ENCODE measurements around the gene PPL. TPM values are rescaled to one million over a fixed set of nuclear protein-coding genes. Genes with fewer than 3 reads are reported as not detected.

PPL gene
- total RNA-seq, 4 donors from 2014 or later, result 28.7 to 84.2 (median 53.0) TPM

DNA sequence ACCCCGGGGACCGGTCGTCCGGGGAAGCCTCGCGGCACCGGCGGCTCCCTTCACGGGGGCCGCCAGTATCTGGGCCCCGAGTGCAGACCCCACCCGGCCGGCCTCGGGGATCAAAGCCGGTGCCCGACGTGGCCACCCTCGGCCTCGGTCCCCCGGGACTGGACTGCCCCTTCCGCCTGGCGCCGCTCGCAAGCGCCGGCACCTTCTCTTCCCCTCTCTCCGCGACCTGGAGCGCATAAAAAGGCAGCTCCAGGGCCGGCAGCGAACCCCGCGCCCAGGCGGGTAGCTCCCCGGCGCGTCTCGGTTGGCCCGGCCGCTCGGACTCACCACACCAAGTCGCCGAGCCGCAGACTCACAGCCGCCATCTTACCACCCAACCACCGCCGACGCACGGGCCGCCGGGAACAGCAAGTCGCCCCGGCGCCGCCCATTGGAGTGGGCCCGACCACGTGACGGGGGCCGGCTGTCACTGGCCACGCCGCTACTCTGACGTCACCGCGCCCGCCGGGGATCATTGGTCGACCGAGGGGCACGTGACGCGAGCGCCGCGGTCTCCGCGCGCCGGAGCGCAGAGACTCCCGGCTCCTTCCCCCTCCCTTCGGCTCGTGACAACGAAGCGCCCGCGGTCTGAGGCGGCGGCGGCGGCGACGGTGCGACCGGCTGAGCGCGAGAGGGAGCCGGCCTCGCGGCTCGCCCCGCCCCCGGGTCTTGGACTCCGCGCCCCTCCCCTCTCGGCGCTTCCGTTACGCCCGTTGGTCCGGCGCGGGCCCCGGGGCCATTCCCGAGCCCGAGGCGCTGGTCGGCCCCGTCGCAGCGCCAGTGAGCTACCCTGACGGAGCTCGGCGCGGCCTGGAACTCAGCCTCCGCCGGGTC is 89.8 kb downstream of the PPL start, which contains the start of the genes GLYR1 and UBN1:
TSS of gene GLYR1 (minus strand) at position 388 of the 873 bp plus-strand sequence. CDS start at position 365, 23 bp downstream.
TSS of gene UBN1 (plus strand) at position 581 of the 873 bp plus-strand sequence. CDS start 5,437 bp downstream, outside the sequence.
- H3K4me3 ChIP-seq, result peak within 1 kb of the TSS; percentile 74 to 86 (median 80)
- H3K27ac ChIP-seq, result peak within 1 kb of the TSS; percentile 93 to 98 (median 96)
- H3K27me3 ChIP-seq, result no peaks in the 10 kb centered on the region
- peaks cover 0 to 32% (median 0%) of the 10 kb centered on the region in 3 donors for H3K36me3 ChIP-seq
- peaks cover 0 to 50% (median 15%) of the 10 kb centered on the region in 4 donors for H3K4me1 ChIP-seq
- TF ChIP-seq, protein P1, sequence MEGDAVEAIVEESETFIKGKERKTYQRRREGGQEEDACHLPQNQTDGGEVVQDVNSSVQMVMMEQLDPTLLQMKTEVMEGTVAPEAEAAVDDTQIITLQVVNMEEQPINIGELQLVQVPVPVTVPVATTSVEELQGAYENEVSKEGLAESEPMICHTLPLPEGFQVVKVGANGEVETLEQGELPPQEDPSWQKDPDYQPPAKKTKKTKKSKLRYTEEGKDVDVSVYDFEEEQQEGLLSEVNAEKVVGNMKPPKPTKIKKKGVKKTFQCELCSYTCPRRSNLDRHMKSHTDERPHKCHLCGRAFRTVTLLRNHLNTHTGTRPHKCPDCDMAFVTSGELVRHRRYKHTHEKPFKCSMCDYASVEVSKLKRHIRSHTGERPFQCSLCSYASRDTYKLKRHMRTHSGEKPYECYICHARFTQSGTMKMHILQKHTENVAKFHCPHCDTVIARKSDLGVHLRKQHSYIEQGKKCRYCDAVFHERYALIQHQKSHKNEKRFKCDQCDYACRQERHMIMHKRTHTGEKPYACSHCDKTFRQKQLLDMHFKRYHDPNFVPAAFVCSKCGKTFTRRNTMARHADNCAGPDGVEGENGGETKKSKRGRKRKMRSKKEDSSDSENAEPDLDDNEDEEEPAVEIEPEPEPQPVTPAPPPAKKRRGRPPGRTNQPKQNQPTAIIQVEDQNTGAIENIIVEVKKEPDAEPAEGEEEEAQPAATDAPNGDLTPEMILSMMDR (IDR thresholded peaks at IDR 0.05), result no peak
- peak; percentile 70 to 82 for TF ChIP-seq POLR2A (IDR thresholded peaks at IDR 0.05)
- peak; percentile 100 for DNase-seq
- H3K9me3 ChIP-seq, result no peaks in the 10 kb centered on the region

DNA sequence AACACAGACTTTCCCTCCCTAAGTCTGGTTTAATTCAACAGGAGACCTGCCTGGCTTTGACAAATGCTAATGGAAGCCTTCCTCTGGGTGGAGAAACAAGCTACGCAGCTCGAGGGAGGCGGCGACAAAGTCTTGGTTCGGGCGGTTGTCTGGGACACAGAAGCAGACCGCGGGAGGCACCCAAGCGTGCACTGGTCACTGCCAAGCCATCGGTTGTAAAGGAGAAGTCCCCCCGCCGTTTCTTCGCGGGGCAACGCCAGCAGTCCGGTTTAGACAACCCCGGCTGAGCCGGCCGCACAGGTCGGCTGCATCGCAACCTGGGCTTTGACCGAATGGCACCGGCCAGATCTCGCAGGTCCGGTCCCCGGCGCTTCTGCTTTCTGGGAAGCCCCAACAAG is 90.4 kb downstream of the PPL start:
- Histone ChIP-seq H3K36me3 (peaks cover 0 to 38% (median 0%) of the 10 kb centered on the region in 3 donors), H3K9me3 (no peaks in the 10 kb centered on the region), H3K27me3 (no peaks in the 10 kb centered on the region), H3K4me3 (peak overlapping the region; percentile 74 to 86 (median 80)), H3K4me1 (peaks cover 0 to 43% (median 15%) of the 10 kb centered on the region in 4 donors), H3K27ac (peak overlapping the region; percentile 93 to 98 (median 96))
- peak; percentile 55 to 79 (median 72) for DNase-seq
- peak in 1 of 2 donors; percentile 11 for TF ChIP-seq POLR2A (IDR thresholded peaks at IDR 0.05)
- TF ChIP-seq, protein P1 (IDR thresholded peaks at IDR 0.05), result no peak

- peaks cover 0 to 9% (median 3%) of the 10 kb centered on the region in 4 donors for H3K4me1 ChIP-seq
- no peaks in the 10 kb centered on the region for H3K27me3 ChIP-seq
- H3K4me3 ChIP-seq, result no peak overlapping the region
- DNase-seq, result no peak
- H3K36me3 ChIP-seq, result peaks cover 0 to 91% (median 0%) of the 10 kb centered on the region in 3 donors
- H3K27ac ChIP-seq, result no peak overlapping the region
- TF ChIP-seq, protein P1 (IDR thresholded peaks at IDR 0.05), result no peak
- TF ChIP-seq POLR2A (IDR thresholded peaks at IDR 0.05), result no peak
- H3K9me3 ChIP-seq, result no peaks in the 10 kb centered on the region
Observed at GRCh38 chr16:4840984-4841383, 96.0 kb downstream of the PPL start.

DNA sequence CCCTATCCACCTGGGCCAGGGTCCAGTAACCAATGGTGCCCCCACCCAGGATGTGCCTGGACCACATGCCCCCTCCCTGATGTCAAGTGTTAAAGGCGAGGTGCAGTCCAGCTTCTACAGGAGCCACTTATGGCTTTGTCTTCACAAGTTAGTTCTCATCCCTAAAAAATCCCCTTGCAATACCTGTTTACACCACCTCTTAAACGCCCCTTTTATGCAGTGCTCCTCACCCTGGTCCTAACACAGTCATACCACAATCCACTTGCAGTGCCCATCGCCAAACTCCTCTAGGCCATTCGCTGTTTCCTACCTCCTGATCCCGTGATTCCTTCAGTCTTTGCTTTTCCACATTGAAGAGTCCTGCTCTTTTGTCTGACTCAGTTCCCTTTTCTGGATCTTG is 97.0 kb downstream of the PPL start:
- Histone ChIP-seq H3K36me3 (peaks cover 0 to 94% (median 0%) of the 10 kb centered on the region in 3 donors), H3K27me3 (no peaks in the 10 kb centered on the region), H3K9me3 (no peaks in the 10 kb centered on the region), H3K27ac (no peak overlapping the region), H3K4me3 (no peak overlapping the region), H3K4me1 (no peaks in the 10 kb centered on the region)
- peak in 1 of 3 donors; percentile 33 for DNase-seq
- no peak for TF ChIP-seq POLR2A (IDR thresholded peaks at IDR 0.05)
- TF ChIP-seq, protein P1 (IDR thresholded peaks at IDR 0.05), result no peak

DNA sequence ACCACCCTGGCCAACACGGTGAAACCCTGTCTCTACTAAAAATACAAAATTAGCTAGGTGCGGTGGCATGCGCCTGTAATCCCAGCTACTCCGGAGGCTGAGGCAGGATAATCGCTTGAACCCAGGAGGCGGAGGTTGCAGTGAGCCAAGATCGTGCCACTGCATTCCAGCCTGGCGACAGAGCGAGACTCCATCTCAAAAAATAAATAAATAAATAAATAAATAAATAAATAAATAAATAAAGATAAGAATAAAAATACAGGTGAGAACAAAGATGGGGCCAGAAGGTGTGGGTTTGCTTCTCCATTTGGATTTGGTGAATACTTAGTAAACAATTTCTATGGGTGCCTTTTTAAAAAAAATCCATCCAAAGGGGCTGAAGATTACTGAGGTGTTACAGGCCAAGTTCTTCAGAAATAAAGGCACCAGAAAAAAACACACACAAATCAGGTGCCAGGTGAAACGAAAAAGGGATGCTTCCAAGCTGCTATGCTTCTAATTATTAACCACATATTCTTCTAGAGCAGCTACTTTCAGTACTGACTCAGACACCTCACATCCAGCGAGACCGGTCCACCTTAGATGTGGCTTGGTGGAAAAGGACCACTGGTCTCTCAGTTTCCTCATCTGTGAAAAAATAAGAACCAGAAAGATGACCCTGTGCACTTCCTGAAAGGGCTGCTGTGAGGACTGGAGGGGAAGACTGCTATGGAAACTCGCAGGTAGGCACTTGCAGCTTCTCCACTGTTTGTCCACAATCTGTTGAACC is 99.0 kb downstream of the PPL start:
- peak in 1 of 3 donors; percentile 15 for DNase-seq
- Histone ChIP-seq H3K36me3 (peaks cover 0 to 79% (median 0%) of the 10 kb centered on the region in 3 donors), H3K4me3 (no peak overlapping the region), H3K4me1 (peaks cover 0 to 6% (median 2%) of the 10 kb centered on the region in 4 donors), H3K9me3 (no peaks in the 10 kb centered on the region), H3K27ac (no peak overlapping the region), H3K27me3 (no peaks in the 10 kb centered on the region)
- no peak for TF ChIP-seq POLR2A (IDR thresholded peaks at IDR 0.05)
- TF ChIP-seq, protein P1 (IDR thresholded peaks at IDR 0.05), result no peak

Data from Peyer's patch (tissue), 4 donors.